Measurements from ENCODE around the gene ZNF648. TPM values are rescaled to one million over a fixed set of nuclear protein-coding genes. Genes with fewer than 3 reads are reported as not detected.
A peak's percentile ranks its signal among the peaks of the same experiment; 100 is the strongest.

ZNF648 gene
- total RNA-seq, 4 donors from 2014 or later = not detected

DNA sequence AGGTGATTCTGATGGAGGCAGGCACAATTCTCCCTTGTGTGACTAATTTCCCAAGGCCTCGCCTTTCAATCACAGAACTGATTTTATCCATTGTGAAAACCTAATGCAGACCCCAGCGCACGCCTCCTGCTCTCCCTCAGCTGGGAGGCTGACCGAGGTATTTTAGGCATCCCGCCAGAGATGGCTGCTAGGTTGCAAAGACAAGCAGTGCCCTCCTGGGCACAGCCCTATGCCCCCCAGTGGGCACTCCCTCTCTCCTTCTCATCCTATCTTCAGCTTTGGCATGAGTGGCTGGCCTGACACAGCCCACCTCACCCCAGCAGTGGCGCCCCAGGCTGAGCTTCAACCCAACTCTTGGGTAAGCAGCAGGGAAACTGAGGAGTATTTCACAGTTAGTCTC, 24.2 kb upstream of the ZNF648 start:
- Histone ChIP-seq H3K4me1 (peaks cover 0 to 5% (median 2%) of the 10 kb centered on the region in 4 donors), H3K27me3 (no peaks in the 10 kb centered on the region), H3K9me3 (no peaks in the 10 kb centered on the region), H3K4me3 (no peak overlapping the region), H3K36me3 (no peaks in the 10 kb centered on the region), H3K27ac (no peak overlapping the region)
- TF ChIP-seq, protein P1, sequence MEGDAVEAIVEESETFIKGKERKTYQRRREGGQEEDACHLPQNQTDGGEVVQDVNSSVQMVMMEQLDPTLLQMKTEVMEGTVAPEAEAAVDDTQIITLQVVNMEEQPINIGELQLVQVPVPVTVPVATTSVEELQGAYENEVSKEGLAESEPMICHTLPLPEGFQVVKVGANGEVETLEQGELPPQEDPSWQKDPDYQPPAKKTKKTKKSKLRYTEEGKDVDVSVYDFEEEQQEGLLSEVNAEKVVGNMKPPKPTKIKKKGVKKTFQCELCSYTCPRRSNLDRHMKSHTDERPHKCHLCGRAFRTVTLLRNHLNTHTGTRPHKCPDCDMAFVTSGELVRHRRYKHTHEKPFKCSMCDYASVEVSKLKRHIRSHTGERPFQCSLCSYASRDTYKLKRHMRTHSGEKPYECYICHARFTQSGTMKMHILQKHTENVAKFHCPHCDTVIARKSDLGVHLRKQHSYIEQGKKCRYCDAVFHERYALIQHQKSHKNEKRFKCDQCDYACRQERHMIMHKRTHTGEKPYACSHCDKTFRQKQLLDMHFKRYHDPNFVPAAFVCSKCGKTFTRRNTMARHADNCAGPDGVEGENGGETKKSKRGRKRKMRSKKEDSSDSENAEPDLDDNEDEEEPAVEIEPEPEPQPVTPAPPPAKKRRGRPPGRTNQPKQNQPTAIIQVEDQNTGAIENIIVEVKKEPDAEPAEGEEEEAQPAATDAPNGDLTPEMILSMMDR (IDR thresholded peaks at IDR 0.05) = no peak
- no peak for TF ChIP-seq POLR2A (IDR thresholded peaks at IDR 0.05)
- no peak for DNase-seq

DNA sequence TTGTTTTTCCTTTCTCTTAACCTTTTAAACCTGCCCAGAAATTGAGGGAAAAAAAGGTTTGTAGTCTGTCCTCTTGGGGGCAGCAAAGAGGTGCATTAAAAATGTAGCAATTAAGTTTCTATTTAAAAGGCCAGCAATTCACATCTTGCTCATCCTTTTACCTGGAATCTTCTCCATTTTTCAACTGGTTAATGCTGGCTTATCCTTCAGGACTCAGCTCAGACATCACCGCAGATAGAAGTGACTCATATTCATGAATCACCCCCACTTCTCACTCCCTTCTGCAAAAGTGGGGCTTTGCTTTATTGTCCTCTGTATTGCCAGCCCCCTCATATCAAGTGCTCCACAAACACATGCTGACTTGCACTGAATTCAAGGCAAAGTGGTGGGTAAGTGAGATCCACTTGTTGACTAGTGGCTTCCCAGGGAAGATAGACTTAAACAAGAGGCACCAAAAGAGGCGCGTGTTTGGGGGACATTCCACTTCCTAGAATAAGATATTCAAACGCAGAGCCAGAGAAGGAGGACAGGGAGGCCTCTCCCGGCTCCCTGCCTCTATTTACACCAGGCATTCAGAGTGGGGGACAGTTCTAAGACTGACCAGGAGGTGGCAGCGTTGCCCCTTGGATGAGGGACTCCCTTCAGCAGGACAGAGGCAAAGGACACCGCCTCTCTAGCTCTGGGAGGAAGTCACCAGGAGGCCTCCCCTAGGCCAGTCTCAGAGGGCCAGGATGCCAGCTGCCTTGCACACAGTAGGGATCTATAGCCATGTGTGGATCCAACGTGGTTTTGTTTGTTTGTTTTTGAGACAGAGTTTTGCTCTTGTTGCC, 23.2 kb upstream of the ZNF648 start:
- Histone ChIP-seq H3K36me3 (no peaks in the 10 kb centered on the region), H3K27me3 (no peaks in the 10 kb centered on the region), H3K9me3 (no peaks in the 10 kb centered on the region), H3K4me1 (peaks cover 0 to 5% (median 2%) of the 10 kb centered on the region in 4 donors), H3K4me3 (no peak overlapping the region), H3K27ac (no peak overlapping the region)
- TF ChIP-seq, protein P1 (IDR thresholded peaks at IDR 0.05) = peak; percentile 23 to 90 (median 75)
- no peak for TF ChIP-seq POLR2A (IDR thresholded peaks at IDR 0.05)
- peak; percentile 62 to 91 (median 86) for DNase-seq

DNA sequence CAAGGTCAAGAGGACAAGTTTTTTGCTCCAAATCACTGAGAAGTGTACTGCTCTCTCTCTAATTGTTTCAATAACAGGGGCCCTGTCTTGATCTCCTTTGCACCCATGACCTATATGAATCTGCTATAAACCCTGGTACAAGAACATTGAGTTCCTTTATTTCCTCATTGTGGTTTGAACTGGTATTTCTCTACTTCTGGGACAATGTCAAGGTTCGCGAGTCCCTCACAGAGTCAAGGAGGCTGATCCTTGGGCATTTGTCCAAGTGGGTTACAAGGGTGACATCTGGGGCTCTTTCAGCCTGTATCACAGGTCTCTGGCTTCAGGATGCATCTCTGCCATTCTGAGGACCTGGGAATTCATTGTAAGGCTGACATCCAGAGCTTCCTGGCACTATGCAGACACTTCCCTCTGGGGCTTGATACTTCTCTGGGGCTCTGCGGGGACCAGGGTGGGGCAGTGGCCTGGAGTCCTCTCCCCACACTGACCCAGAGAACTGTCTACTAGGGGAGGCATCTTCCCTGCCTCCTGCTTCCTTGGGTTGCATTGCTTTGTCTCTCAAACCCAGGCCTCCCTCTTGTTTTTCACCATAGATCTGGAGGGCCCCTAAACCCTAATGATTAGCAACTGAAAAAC, 22.5 kb upstream of the ZNF648 start:
- Histone ChIP-seq H3K9me3 (no peaks in the 10 kb centered on the region), H3K36me3 (no peaks in the 10 kb centered on the region), H3K27me3 (no peaks in the 10 kb centered on the region), H3K4me1 (peaks cover 0 to 5% (median 2%) of the 10 kb centered on the region in 4 donors), H3K27ac (no peak overlapping the region), H3K4me3 (no peak overlapping the region)
- TF ChIP-seq POLR2A (IDR thresholded peaks at IDR 0.05) = no peak
- TF ChIP-seq, protein P1 (IDR thresholded peaks at IDR 0.05) = no peak
- DNase-seq = no peak

DNA sequence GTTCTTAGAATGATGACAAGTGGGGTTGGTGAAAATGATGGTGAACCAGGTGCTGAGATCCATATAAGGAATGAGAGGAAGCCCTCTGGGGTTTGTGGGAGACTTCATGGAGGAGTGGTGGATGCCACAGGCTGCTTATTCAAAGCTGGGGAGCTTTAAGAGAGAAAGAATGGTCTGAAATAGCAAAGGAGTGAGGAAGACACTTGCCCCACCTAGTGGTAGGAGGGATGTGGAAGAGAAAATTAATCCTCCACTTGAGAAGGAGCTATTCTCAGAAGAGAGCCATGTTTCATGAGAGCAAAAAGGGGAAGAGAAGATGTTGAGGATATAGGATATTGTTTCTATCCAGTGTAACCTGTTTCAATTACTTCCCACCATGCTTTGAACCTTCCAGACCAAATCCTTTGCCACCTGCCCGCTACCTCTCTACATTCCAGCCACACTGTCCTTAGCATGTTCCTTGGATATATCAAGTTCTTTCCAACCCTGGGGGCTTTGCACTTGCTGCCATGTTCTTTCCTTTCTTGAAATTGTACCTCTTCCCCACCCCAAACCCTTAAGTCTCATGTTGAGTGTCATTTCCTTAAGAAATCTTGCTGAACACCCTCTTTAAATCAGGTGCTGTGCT, 19.6 kb upstream of the ZNF648 start:
- DNase-seq = no peak
- TF ChIP-seq, protein P1 (IDR thresholded peaks at IDR 0.05) = peak in 4 of 6 experiments; percentile 44 to 58 (median 53)
- no peak for TF ChIP-seq POLR2A (IDR thresholded peaks at IDR 0.05)

DNA sequence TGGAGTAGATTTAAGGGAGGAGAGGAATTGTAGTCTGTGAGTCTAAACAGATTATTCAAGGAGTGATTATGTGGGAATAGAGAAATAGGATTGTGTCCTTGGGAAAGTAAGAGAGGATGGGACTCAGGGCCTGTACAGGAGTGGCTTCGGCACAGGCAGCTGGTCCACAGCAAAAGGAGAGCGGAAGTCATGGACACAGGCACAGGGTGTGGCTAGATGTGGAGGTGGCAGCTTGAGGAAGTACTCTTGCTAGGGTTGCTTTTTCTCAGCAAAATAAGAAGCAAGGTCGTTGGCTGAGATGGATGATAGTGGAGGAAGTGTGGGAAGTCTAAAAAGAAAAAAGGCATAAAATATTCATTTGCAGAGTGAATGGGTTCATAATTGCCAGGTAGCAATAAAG, 18.5 kb upstream of the ZNF648 start:
- Histone ChIP-seq H3K4me3 (no peak overlapping the region), H3K27ac (no peak overlapping the region), H3K27me3 (no peaks in the 10 kb centered on the region), H3K9me3 (no peaks in the 10 kb centered on the region), H3K4me1 (peaks cover 0 to 5% (median 2%) of the 10 kb centered on the region in 4 donors), H3K36me3 (no peaks in the 10 kb centered on the region)
- TF ChIP-seq, protein P1 (IDR thresholded peaks at IDR 0.05) = no peak
- TF ChIP-seq POLR2A (IDR thresholded peaks at IDR 0.05) = no peak
- DNase-seq = no peak

More for the DNA sequence above, 19.6 kb upstream of the ZNF648 start:
- H3K27me3 ChIP-seq = no peaks in the 10 kb centered on the region
- H3K9me3 ChIP-seq = no peaks in the 10 kb centered on the region
- no peak overlapping the region for H3K4me3 ChIP-seq
- H3K36me3 ChIP-seq = no peaks in the 10 kb centered on the region
- H3K27ac ChIP-seq = no peak overlapping the region
- peaks cover 0 to 5% (median 2%) of the 10 kb centered on the region in 4 donors for H3K4me1 ChIP-seq

All from Peyer's patch (tissue), 4 donors.